ENCODE results near the gene IGF2BP2.
"Not testable (repeated sequence)": the region's sequence is repeated elsewhere in the genome, so short reads cannot be mapped to it uniquely, and the experiment has no call there.

IGF2BP2 gene

DNA sequence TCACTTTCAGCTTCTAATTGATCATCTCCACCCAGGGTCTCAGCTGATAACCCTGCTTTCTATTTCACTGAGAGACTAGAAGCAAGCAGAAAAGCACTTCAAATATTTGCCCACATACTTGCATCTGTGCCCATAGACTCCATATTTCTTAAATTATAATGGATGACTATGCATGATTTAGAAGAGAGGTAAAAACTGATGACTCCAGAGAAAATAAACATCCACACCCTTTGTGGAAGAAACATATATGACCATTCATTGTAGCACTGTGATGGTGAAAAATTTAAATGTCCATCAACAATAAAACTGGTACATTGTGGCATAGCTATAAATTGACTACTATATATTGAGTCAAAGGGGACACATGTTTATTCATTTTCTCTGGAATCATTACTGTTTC lies 7.1 kb upstream of the IGF2BP2 start:
- DNase-seq = no peak

DNA sequence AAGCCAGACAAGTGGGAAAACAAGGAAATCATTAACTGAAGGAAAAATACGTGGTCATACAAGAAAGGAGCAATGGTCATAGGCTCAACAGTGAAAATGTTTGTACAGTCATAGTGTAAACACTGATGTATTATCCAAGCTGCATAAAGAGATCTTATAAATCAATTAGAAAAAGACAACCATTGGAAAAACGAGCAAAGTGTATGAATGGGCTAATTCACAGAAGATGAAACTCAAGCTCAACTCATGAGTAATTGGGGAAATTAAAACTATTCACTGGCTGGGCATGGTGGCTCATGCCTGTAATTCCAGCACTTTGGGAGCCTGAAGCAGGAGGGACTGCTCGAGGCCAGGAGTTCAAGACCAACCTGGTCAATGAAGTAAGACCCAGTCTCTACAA lies 6.4 kb upstream of the IGF2BP2 start:
- no peak for DNase-seq

DNA sequence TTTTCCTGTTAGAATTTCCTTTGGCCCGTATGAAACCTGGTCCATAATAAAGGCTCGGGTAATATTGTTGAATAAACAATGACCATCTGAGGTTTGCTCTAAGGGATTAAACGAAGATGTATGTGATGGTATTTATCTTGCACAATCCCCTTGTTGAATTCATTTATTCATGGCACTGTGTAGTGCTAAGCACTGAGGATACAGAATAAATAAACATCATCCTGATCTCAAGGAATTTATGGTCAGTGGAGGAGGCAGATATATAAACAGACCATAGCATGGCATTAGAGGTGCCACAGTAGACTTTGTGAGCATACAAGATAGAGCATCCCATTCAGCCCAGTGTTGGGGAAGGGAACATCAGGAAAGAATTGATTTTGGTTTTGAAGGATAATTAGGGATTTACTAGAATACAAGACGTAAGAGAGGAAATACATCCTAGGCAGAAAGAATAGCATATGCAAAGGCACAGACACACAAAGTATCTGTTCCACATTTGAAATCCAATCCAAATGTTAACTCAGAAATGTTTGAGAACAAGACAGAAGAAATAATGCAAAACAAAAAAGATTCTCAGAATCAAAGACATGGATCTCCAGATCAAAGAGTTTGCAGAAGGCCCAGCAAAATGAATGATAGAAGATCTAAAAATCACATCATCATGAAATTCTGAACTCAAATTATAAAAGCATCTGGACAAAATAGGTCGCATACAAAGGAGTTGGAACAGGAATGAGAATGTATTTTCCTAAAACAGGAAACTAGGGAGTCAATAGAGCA lies 5.4 kb upstream of the IGF2BP2 start:
- no peak for DNase-seq

DNA sequence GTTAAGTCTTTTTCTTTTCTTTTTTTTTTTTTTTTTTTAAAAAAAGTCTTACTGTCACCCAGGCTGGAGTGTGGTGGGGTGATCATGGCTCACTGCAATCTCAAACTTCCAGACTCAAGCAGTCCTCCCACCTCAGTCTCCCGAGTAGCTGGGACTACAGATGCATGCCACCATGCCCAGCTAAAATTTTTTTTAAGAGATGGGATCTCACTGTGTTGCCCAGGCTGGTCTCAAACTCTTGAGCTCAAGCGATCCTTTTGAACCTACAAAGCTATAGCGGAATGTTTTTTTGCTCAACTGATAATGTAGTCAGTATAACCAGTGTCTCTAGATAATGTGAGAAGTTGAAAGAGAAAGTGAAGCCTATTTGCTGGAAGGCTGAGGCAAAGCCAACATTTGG lies 3.9 kb upstream of the IGF2BP2 start:
- no peak for DNase-seq

DNA sequence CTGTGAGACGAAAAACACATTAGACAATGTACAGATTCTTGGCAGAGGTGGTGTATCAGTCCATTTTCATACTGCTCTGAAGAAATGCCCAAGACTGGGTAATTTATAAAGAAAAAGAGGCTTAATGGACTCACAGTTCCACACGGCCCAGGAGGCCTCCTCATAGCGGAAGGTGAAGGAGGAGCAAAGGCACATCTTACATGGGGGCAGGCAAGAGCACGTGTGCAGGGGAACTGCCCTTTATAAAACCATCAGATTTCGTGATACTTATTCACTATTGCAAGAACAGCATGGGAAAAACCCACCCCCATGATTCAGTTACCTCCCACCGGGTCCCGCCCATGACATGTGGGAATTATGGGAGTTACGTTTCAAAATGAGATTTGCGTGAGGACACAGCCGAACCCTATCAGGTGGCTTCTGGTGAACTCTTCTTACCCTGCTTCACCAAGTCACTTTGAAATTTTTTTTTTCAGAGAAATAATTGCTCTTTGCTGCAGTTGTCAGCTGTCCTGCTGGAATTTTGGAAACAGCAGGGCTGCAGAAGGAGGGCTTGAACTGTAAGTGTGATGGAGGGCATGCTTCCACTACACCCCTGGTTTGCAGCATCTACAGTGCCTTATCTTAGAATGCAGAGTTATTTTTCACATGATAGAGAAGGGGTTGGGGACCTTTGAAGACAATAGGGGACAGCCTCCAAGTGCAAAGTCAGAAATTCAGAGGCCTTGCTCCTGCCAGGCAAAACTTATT lies 2.9 kb upstream of the IGF2BP2 start:
- DNase-seq = no peak

DNA sequence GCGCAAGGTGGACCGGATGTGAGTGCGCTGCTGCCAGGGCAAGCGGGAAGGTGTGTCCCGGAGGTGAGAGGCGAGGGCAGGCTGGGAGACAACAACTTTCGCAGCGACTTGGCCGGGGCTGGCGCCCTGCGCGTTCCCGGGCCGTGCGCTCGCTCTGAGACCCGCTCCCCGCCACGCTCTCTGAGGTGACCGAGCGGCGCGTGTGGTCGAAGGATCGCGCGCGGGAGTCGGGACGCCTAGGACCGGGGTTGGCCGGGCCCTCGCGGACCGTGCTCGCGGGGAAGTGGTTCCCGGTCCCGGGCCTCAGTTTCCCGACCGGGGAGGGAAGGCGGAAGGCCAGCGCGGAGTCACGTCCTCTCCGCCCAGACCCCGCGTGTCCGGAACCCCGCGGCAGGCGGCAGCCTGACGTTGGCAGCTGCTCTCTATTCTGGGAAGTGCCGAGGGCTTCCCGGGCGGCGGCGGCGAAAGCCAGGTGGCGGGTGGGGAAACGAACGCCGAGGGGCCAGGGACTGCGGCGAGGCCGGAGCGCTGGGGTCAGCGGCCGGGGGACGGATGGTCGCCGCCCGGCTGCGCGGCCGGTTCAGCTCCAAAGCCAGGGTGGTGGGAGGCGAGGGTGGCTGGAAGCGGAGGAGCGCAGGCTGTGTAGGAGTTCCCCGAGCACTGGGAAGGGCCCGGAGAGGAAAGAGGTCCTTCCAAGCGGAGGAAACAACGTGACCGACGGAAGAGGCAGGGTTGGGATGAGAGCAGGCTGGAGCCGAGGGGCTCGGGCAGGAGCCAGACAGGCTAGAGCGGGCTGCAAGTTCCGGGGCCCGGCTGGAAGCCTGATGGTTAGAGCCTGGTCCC lies 1.0 kb upstream of the IGF2BP2 start:
- peak in 1 of 2 donors; percentile 42 for DNase-seq

DNA sequence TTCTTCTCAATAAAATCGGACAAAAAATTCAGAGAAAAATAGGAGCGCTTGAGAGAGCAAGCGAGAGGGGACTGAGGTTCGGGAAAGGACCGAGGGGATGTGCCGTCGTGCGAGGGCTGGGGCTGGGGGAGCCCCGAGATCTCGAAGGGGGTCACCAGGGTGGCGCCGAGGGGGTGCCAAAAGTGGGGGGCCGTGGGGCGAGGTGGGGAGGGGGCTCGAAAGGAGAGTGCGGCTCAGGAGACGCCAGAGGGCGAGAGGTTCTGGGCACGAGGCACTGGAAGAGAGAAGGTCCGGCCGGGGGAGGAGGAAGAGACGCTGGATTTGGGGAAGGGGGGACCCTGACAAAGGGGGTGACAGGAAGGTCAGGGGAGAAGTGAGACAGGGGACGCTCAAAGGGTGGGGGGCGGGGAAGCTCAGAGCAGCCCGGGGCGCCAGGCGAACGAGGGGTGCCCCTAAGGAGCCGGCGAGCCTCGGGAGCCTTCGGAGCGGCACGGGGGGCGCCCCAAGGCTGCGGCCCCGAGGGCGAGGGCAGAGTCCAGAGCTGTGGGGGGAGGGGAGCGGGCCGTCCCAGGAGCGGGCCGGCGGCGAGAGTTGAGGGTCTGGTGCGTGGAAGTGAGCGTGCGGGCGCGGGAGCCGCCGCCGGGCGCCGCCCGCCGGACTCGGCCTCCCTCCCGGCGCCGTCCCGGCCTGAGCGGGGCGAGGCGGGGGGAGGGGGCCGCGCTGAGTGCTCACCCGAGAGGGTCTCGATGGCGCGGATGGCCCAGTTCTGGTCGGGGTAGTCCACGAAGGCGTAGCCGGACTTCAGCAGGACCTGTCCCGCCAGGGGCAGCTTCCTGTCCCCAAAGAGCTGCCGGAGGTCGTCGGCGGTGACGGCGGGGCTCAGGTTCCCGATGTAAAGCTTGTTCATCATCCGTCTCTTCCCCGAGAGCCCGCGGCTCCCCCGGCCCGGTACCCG lies 514 bp downstream of the IGF2BP2 start:
- DNase-seq = peak in 1 of 2 donors; percentile 71

DNA sequence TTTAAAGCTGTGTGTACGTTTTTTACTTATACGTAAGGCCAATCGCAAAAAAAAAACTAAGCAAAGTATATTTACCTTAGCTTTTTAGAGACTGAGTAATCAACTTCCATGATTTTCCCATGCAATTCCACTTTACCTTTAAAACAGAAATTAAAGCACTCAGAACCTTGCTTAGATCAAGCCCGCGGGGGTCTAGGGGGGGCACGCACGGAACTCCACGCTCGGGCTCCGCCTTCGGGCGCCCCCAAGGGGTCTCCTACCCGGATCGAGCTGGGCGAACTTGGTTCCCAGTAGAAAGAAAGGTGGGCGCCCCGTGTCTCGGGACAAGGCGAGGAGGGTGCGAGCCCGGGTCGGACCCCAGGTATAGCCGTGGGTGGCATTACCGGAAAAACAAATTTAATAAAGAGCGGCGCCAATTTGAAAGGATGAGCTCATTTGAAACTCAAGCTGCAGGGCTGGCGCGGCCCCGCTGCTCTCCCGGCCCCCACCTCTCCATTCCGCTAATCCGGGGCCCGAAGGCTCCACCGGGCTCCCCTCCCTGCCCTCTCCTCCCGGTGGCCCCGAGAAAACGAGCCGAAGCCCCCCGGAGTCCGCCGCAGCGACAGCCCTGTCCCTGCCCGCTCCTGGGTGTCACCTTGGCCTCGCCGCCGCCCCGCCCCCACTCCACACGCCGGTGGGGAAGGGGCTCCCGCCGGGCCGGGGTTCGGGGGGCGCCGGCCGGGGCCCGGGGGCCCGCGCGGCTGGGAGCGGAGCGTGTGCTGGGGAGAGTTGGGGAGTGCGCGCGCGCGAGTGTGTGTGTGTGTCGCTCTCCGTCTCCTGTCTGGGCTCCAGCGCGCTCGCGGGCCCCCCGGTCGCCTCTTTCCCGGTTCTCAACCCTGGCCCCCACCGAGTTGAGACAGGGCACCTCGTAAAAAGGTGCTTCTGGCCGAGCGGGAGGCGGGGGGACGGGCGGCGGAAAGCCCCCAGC lies 1.5 kb downstream of the IGF2BP2 start:
- DNase-seq = peak; percentile 26 to 50

DNA sequence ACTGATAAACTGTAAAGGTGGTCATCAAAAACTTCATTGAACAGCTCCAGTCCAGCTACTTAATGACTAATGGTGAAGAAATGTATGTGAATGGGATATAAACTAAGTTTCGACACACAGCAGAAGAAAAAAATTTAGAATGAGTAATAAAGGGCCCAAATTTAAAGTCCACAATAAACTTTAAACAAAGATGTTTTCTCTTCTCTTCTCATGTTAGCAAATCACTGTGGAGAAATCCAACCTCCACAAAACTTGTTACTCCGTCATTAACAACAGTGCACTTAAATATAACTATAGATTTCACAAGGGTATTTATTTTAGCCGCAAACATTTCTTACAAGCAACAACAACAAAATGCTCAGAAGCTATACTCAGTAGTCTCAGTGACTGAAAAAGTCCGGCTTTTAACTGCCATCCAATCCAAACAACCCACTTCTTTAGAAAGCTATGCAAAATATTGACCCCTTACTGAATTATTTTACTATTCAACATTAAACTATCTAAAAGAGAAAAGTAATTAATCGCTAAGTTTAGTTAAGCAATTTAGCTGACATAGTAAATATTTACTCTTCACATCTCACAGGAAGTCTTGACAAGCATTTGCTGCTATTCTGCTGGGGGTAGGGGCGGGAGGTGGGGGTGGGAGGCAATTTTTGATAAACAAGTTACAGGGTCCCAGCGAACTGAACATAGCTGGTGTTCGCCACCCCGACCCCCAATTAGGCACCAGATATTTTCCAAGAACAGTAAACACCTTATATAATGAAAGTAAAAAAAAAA lies 2.4 kb downstream of the IGF2BP2 start:
- no peak for DNase-seq

DNA sequence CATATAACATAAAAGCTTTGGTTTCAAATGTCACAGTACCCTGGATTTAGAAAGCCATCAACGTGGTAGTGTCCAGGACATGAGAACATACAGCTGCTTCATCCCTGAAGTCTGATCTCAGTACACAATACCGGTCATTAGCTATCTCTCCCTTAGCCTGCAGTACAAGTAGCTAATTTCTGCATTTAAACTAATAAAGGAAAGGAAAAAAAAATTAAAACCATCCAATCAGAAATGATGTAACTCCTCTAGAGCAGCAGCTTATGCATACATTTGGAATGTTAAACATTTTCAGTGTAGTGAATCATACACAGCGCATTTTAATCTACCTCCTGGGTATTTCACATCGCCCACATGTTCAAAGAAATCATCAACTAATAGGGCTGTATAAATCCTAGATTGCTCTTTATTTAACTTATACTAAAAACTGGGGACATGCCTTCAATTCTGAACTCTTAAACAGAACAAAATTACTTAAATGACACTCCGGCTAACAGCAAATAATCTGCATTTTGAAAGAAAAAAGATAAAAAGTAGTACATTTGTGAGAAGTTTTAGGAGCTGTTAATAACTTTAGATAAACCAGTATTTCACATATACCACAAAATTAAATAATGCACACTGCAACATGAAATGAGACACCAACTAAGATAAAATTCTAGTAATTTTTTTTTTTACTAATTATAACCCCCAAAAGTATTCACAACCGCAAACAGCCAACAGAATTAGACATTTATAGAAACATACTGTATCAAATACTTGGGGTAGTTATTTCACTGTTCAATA lies 3.7 kb downstream of the IGF2BP2 start:
- no peak for DNase-seq

DNA sequence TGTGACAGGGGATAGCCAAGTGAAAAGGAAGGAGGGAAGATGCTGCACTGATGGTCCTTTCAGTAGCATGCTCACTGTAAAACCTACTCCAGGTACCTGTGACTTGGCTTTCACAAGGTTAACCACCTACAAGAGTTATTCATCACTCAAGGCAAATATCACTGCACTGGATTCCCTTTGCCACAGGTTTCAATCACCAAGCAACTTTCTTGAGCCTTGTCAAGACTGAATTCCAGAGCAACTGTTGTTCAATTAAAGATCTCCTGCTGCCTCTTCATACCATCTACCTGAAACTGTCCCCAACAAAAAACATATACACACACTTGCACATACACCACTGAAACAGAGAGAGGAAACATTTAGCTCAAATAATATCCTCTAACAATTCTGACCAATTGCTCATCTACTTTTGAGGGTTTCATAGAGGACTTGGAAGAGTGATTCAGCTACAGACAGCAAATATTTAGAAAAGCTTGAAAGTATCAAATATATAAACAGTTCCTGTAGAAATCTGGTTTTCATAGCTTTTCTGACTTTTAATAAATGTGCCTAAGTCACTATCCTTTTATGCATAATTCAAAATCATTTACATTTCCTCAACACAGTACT lies 6.5 kb downstream of the IGF2BP2 start:
- DNase-seq = no peak

DNA sequence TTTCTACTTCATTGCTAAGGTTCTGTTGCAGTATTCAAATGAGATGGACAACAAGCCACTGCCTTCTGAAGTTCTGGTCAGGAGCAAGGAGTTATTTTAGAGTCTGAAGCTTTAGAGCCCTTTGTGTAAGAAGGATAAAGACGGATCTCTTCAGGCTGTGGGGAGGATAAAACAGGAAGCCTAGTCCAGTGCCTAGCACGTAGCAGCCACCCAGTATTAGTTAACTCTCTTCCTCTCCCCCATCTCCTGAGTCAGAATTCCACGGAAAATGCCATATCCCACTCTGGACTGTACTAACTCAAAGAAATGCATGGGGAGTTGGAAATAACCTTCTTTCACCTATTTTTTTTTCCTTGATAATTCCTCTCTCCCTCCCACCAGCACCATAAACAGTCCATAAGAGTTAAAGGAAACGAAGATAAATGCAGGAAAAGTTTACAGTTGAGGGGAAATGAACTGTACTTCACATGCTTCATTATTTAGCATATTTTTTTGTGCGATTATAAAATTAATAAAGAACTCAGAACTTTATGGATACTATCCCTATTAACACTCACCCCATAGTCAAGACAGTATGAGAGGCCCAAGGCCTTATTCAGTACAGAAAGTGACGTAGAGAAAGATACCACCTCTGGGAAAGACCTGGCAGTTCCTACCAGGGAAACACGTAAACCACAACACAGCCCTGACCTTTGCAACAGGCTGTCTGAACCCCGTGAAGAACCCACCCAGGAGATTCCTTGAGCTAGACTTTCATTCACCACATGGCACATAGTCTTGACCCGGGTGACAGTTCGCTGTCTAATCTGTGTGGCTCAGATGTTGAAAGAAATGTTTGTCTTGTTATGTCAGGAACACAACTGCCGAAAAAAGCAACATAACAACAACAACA lies 9.2 kb downstream of the IGF2BP2 start:
- DNase-seq = no peak

DNA sequence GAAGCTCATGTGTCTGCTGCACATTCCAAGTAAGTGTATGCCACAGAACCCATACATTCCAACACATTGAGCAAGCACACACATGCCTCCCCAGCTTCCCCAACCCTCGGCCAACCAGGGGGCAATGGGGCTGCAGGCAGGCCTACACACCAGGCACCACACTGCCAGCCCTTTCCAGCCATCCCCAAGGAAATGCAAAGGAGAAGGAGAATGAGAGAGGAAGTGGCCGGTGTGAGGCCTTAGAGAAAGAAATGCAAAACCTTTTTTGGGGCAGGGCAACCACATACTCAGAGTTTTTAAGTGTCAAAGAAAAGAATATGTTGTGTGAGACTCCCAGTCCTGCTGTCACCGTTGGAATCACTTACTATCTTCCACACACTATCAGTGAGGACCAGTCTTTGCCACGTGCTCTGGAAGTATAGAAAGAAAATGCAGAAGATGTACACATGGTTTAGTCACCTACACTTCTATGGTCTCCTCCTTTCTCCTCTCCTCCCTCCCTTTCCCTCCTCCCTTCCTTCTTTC lies 11.1 kb downstream of the IGF2BP2 start:
- no peak for DNase-seq

DNA sequence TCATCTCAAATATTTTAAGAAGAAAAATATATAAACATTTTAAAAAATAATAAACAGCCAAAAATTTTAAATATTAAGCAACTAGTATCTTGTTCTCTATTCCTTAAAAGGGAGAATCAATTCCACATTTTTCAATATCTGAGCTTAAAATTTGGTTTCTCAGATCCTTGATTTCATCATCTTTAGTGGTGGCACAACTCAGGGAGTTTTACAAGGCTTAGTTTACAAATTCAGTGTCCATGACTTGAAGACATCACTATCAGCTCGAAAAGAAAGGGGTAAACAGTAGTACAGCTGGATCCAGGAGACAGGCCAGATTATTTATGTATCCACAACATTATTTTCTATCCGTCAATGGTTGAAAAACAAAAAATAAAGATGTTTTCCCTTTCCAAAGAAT lies 11.6 kb downstream of the IGF2BP2 start:
- no peak for DNase-seq

DNA sequence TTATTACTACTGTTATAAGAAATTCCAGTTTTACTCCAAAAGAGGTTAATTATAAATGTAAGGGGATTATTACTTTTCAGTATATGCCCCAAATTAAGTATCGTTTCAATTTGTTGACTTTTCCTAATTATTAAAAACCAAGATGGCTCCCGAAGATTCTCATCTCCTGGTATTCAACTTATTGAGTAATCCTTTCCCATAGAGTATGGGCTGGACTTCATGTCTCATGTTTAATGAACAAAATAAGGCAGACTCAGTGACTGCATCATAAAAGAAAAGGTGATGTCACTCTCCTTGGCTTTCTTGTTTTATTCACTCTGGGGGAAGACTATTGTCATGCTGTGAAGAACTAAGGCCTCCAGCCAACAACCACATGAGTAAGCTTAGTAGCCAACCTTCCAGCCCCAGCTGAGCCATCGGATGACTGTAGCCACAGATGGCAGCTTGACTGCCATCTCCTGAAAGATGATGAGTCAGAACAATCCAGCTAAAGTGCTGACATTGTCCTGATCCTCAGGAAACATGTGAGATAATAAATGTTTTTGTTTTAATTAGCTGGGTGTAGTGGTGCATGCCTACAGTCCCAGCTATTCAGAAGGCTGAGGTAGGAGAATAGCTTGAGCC lies 17.3 kb downstream of the IGF2BP2 start:
- DNase-seq = no peak

DNA sequence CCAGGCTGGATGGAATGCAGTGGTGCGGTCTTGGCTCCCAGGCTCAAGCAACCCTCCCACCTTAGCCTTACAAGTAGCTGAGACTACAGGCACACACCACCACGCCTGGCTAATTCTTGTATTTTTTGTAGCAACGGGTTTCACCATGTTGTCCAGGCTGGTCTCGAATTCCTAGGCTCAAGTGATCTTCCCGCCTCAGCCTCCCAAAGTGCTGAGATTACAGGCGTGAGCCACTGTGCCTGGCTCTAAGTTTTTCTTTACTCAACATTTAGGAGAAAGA lies 26.1 kb downstream of the IGF2BP2 start:
- DNase-seq = not testable (repeated sequence)

Data from bone marrow (tissue), 2 donors.